Body of pancreas (tissue), 4 donors: ENCODE data around the gene P3H2.

Experiments
- CTCF ChIP-seq, 7 experiments: fragments of 450-650 bp in 4 of 7; fragments of 200-600 bp in 3 of 7; sonication (generic) in 3 of 7; IDR thresholded peaks; one replicate each; pipeline ENCODE4 v1.5.1; 2016 to 2019; ENCODE audit warnings: antibody characterized with exemption in 7 of 7
- POLR2A ChIP-seq, 3 donors: fragments of 450-650 bp; IDR thresholded peaks; one replicate each; pipeline ENCODE4 v1.6.1; 2016; ENCODE audit warnings: antibody characterized with exemption in 3 of 3, mild to moderate bottlenecking in 2 of 3

DNA sequence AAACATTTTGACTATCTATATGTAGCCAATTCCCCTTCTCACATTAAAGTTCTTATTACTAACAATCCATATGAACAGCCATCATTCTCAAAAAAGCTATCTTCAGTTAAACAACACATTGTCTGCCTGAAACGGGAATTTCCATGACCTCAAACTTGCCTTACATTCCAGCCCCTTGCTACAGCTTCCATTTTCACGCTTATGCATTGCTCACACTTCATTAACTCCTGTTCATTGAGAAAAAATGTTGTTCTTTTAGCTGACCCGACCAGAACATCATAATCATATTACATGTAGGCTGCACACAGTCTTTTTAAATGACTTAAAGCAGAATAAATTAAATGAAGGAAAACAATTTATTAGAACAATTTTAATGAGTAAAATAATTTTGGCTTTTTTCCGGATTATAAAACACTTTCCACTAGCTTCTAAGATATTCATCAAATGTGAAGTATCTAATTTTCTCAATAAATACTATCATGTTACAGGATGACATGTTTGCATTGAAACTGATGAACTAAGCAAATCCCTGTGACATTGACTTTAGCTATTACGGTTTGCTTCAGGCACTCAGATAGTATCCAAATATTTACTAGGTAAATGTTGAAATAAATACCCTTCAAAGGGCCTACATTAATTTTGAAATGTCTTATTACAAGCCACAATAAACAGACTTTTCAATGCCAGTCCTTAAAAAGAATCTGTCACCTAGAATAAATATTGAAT lies 49.9 kb downstream of the P3H2 start:
- TF ChIP-seq POLR2A (IDR thresholded peaks at IDR 0.05) (no peak), CTCF (IDR thresholded peaks at IDR 0.05) (no peak)
